Ramos (cell line): ENCODE data around the gene PWWP2B.

Source experiments
- in situ Hi-C: fragments of 300-500 bp; cut with MboI; formaldehyde crosslinking; loops from one replicate; pipeline ENCODE4 v1.14.3; 2022; ENCODE audit warnings: low sequenced_read_pairs; ENCODE audit not compliant: unreplicated experiment

Gene PWWP2B

GRCh38 chr10:132452651-132453469, 55.9 kb downstream of the PWWP2B start:
- in situ Hi-C loops: loop anchor here (5.0 kb wide), 2 partner anchors 61 to 231 kb away; no protein-coding TSS in a partner anchor

- in situ Hi-C loops: loop anchor here (5.0 kb wide), 2 partner anchors 61 to 231 kb away; no protein-coding TSS in a partner anchor
These were observed 56.5 kb downstream of the PWWP2B start for GRCh38 chr10:132453470-132453861.

GRCh38 chr10:132454296-132455198, 57.5 kb downstream of the PWWP2B start:
- in situ Hi-C loops: loop anchor here (5.0 kb wide), 3 partner anchors 62 to 232 kb away; no protein-coding TSS in a partner anchor

- in situ Hi-C loops: loop anchor here (5.0 kb wide), 1 partner anchor 177 kb away; no protein-coding TSS in a partner anchor
These were observed 58.5 kb downstream of the PWWP2B start for GRCh38 chr10:132455441-132455971.

GRCh38 chr10:132455986-132456847, 59.2 kb downstream of the PWWP2B start:
- in situ Hi-C loops: loop anchor here (5.0 kb wide), 1 partner anchor 176 kb away; no protein-coding TSS in a partner anchor

- in situ Hi-C loops: loop anchor here (5.0 kb wide), 1 partner anchor 175 kb away; no protein-coding TSS in a partner anchor
These were observed 59.9 kb downstream of the PWWP2B start for GRCh38 chr10:132456881-132457280.

GRCh38 chr10:132457328-132458070, 60.5 kb downstream of the PWWP2B start:
- in situ Hi-C loops: loop anchor here (5.0 kb wide), 1 partner anchor 175 kb away; no protein-coding TSS in a partner anchor

GRCh38 chr10:132458071-132458585, 61.1 kb downstream of the PWWP2B start:
- in situ Hi-C loops: loop anchor here (5.0 kb wide), 1 partner anchor 174 kb away; no protein-coding TSS in a partner anchor

- in situ Hi-C loops: loop anchor here (5.0 kb wide), 1 partner anchor 174 kb away; no protein-coding TSS in a partner anchor
These were observed 61.7 kb downstream of the PWWP2B start for GRCh38 chr10:132458586-132459300.

- in situ Hi-C loops: loop anchor here (5.0 kb wide), 1 partner anchor 173 kb away; no protein-coding TSS in a partner anchor
These were observed 62.5 kb downstream of the PWWP2B start for GRCh38 chr10:132459301-132460003.

- in situ Hi-C loops: no loop called here
These were observed 63.1 kb downstream of the PWWP2B start for GRCh38 chr10:132460071-132460470.

- in situ Hi-C loops: no loop called here
These were observed 63.7 kb downstream of the PWWP2B start for GRCh38 chr10:132460691-132461090.

GRCh38 chr10:132461103-132461682, 64.2 kb downstream of the PWWP2B start:
- in situ Hi-C loops: no loop called here

- in situ Hi-C loops: no loop called here
These were observed 64.8 kb downstream of the PWWP2B start for GRCh38 chr10:132461683-132462231.

- in situ Hi-C loops: no loop called here
These were observed 65.7 kb downstream of the PWWP2B start for GRCh38 chr10:132462463-132463332.
